GM12864 (cell line): Measurements from ENCODE around the gene POLR1D.
A peak's percentile ranks its signal among the peaks of the same experiment; 100 is the strongest.

Experiments
- DNase-seq: peaks from one replicate; pipeline ENCODE4 v3.0.0-alpha.2; 2011; ENCODE audit warnings: low read depth
- H3K4me3 ChIP-seq: 2 replicates; pipeline ENCODE4 v1.5.1; 2011; ENCODE audit warnings: mild to moderate bottlenecking, low read depth, low read length, control low read depth
- TF ChIP-seq, protein P1 (sequence below): IDR thresholded peaks from 2 replicates; pipeline ENCODE4 v1.5.1; 2011; ENCODE audit warnings: low read depth, mild to moderate bottlenecking, moderate library complexity, low read length, control low read depth, inconsistent platforms; ENCODE audit errors: missing control alignments

POLR1D gene

GRCh38 chr13:27613628-27614027 is 8.1 kb upstream of the POLR1D start:
- H3K4me3 ChIP-seq, result no peak overlapping the region
- no peak for DNase-seq
- TF ChIP-seq, protein P1, sequence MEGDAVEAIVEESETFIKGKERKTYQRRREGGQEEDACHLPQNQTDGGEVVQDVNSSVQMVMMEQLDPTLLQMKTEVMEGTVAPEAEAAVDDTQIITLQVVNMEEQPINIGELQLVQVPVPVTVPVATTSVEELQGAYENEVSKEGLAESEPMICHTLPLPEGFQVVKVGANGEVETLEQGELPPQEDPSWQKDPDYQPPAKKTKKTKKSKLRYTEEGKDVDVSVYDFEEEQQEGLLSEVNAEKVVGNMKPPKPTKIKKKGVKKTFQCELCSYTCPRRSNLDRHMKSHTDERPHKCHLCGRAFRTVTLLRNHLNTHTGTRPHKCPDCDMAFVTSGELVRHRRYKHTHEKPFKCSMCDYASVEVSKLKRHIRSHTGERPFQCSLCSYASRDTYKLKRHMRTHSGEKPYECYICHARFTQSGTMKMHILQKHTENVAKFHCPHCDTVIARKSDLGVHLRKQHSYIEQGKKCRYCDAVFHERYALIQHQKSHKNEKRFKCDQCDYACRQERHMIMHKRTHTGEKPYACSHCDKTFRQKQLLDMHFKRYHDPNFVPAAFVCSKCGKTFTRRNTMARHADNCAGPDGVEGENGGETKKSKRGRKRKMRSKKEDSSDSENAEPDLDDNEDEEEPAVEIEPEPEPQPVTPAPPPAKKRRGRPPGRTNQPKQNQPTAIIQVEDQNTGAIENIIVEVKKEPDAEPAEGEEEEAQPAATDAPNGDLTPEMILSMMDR, result no peak

DNA sequence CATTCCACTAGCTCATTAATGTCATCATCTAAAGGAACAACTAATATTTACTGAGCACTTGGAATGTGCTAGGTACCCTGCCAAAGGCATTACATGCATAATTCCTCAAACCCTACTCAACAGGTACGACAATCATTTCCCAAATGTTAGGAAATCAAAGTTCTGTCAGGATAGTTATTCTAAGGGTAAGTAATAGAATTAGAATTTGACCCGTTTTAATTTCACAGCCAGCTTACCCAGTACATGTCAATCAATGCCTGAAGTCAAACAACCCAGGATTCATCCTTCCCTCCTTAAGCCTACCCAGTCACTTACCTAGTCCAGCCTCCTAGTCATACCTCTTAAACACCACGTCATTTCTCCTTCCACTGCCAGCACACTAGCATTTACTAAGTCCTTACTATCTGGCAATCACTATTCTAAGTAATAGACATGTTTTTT is 3.8 kb upstream of the POLR1D start:
- TF ChIP-seq, protein P1, result no peak
- H3K4me3 ChIP-seq, result no peak overlapping the region
- DNase-seq, result no peak

DNA sequence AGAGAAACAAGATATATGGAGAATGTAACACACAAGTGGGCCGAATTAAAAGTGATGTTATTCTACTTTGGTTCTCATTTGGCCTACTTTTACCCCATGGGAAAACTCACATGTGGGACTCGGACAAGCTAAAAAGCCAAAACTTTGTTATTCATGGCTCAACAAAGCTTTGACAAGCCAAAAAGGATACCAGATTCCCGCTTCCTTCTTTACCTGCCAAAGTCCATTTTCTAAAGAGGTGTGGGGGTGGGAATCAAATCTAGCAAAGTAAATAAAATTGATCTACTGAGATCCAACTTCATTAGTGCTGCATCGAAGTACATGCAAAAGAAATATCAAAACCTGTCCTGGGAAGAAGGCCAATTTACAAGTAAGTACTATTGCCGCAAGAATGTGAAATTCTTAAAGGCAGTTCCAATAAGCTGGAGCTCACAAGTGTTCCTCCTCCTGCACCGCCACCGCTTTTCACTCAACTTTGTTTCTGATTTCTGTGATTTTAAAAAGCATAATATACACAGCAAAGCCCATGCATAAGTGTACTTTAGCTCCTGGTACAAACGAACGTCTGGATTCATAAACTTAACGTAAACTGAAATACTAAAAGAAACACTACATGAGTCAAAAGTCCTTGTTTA is 2.5 kb upstream of the POLR1D start:
- H3K4me3 ChIP-seq, result peak overlapping the region; percentile 67
- TF ChIP-seq, protein P1, result no peak
- DNase-seq, result no peak

- peak overlapping the region; percentile 67 for H3K4me3 ChIP-seq
- no peak for DNase-seq
- TF ChIP-seq, protein P1, result peak; percentile 29
These were observed 1.8 kb upstream of the POLR1D start for GRCh38 chr13:27619728-27620376.

DNA sequence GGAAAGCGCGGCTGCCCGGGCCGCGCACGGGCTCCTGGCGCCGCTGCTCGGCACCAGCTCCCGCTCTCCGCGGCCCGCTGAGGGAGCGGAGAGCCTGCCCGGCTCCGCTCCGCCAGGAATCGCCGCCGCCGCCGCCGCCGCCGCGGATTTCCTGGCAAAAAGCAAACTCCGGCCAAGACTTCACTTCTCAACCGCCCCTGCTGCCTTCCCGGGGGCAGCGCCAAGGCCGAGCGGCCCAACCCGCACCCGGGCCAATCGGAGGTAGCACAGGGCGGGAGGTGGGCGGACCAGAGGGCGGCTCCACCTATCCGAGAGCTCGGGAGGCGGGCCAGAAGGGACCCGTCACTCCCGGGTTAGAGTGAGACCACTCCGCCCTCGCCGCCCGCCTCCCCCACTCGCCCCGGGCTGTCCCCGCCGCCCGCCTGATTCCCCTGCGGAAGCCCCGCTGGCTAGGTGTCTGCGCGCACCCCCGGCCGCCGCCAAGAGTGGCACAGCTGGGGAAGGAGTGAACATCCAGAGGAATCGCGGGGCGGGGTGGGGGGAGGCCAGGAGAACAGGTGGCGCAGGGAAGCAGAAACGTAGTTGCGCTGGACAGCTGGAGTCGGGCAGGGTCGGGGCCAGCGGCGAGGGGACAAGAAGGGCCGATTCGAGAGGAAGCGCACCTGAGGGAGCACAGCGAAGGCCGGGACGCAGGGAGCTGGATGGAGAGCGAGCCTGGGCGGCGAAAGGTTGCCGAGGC is 1.1 kb upstream of the POLR1D start, which contains the start of gene LNX2:
TSS of gene LNX2 (minus strand) at position 153 of the 739 bp plus-strand sequence. CDS start 38,826 bp downstream, outside the sequence.
- peak; percentile 83 for DNase-seq
- peak within 1 kb of the TSS; percentile 67 for H3K4me3 ChIP-seq
- TF ChIP-seq, protein P1, result no peak

DNA sequence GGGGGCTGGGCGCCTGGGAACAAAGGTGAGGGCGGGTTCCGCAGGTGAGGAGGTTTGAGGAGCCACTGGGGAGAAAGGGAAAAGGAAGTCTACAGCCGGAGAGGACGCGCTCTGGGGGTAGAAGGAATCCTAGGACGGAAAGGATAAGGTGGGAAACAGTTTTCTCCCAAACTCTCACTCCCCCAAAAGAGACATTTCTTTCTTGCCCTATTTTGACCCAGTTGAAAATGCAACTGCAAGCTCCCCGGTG is 651 bp upstream of the POLR1D start:
- peak overlapping the region; percentile 67 for H3K4me3 ChIP-seq
- TF ChIP-seq, protein P1, result no peak
- no peak for DNase-seq
